Rectal smooth muscle tissue (tissue), 1 donor: ENCODE data around the gene CFAP54.

ENCODE experiments used
- H3K27ac ChIP-seq: one replicate; pipeline ENCODE4 v1.7.0; 2013; ENCODE audit warnings: low read depth, low read length, inconsistent platforms
- H3K27me3 ChIP-seq: one replicate; pipeline ENCODE4 v1.7.0; 2013; ENCODE audit warnings: low read length; ENCODE audit not compliant: control insufficient read depth, insufficient read depth
- H3K36me3 ChIP-seq: one replicate; pipeline ENCODE4 v1.7.0; 2013; ENCODE audit warnings: low read length; ENCODE audit not compliant: control insufficient read depth, insufficient read depth
- H3K4me1 ChIP-seq: one replicate; pipeline ENCODE4 v1.7.0; 2013; ENCODE audit warnings: low read length; ENCODE audit not compliant: control insufficient read depth, insufficient read depth
- H3K4me3 ChIP-seq: one replicate; pipeline ENCODE4 v1.7.0; 2013; ENCODE audit warnings: low read length
- H3K9ac ChIP-seq: one replicate; pipeline ENCODE4 v1.7.0; 2013; ENCODE audit warnings: low read length

The CFAP54 gene

DNA sequence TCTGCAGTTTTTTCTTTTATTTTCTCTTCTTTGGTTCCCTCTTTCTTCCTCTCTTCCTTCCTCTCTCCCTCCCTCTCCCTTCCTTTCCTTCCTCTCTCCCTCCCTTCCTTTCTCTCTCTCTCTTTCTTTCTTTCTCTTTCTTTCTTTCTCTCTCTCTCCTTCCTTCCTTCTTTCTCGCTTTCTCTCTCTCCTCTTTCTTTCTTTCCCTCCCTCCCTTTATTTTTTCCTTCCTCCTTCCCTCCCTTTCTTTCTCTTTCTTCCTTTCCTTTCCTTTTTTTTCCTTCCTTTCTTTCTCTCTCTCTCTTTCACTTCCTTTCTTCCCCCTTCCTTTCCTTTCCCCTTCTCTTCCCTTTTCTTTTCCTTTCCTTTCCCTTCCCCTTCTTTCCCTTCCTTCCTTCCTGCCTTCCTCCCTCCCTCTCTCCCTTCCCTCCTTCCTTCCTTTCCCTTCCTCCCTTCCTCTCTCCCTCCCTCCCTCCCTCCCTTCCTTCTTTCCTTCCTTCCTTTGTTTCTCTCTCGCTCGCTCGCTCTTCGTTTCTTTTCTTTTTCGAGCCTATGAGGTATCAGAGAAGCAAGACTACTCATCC is 13.7 kb downstream of the CFAP54 start:
- no peak overlapping the region for H3K4me3 ChIP-seq
- H3K36me3 ChIP-seq = no peaks in the 10 kb centered on the region
- H3K27ac ChIP-seq = no peak overlapping the region
- H3K27me3 ChIP-seq = no peaks in the 10 kb centered on the region
- no peak overlapping the region for H3K9ac ChIP-seq
- no peaks in the 10 kb centered on the region for H3K4me1 ChIP-seq

DNA sequence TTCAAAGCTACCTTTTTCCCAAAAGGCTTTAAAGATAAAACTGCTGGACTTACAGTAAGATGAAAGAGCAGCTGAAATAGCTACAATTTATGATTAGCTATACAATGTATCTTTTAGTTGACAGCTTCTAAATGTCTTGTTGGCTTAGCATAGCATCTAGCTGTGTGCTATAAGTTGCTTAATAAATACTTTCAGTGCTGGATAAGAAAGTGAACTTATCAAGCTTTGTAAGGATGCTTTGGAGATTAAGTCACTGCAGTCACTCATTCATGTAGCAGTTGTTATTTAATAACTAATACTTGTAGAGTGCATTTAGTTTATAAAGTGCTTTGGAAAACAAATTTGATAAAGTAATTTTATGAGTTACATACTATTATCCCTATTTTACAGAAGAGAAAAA is 14.6 kb downstream of the CFAP54 start:
- Histone ChIP-seq H3K4me1 (no peaks in the 10 kb centered on the region), H3K9ac (no peak overlapping the region), H3K4me3 (no peak overlapping the region), H3K27me3 (no peaks in the 10 kb centered on the region), H3K36me3 (no peaks in the 10 kb centered on the region), H3K27ac (no peak overlapping the region)

DNA sequence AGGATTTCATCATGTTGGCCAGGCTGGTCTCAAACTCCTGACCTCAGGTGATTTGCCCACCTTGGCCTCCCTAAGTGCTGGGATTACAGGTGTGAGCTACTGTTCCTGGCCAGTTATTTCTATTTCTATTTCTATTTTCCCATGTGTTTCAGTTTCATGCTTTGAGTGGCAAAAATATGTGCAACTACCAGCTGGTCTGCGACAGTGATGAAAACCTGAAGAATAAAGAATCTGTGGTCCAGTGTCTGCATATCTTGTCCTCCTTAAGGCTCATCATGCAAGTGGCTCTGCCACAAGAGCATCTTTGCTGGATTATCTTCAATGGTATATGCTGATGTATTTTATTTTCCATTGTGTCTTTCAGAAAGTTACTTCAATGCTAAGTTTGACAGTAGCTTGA is 17.4 kb downstream of the CFAP54 start:
- Histone ChIP-seq H3K4me1 (peaks cover 3% of the 10 kb centered on the region), H3K36me3 (no peaks in the 10 kb centered on the region), H3K4me3 (no peak overlapping the region), H3K27ac (no peak overlapping the region), H3K9ac (no peak overlapping the region), H3K27me3 (no peaks in the 10 kb centered on the region)

DNA sequence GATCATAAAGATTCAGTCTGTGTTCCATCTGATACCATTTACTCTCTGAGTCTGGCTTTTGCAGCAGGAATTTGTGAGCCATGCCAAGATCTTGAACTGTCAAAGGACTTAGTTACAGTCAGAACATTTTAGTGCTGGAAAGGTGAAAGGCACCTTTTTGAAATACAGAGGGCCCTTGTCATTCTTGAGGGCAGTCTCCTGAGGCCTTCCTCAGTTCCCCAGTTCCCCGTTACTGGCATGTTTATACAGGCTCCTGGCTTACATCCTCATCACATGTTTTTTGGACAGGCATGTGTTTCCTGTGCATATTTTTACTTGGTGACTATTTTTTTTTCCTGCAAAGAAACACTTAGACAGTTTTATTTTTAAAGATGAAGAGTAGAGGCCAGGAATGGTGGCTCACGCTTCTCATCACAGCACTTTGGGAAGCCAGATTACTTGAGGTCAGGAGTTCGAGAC is 21.0 kb downstream of the CFAP54 start:
- Histone ChIP-seq H3K27me3 (no peaks in the 10 kb centered on the region), H3K9ac (no peak overlapping the region), H3K4me3 (no peak overlapping the region), H3K4me1 (peaks cover 8% of the 10 kb centered on the region), H3K27ac (peak overlapping the region; percentile 62), H3K36me3 (no peaks in the 10 kb centered on the region)

DNA sequence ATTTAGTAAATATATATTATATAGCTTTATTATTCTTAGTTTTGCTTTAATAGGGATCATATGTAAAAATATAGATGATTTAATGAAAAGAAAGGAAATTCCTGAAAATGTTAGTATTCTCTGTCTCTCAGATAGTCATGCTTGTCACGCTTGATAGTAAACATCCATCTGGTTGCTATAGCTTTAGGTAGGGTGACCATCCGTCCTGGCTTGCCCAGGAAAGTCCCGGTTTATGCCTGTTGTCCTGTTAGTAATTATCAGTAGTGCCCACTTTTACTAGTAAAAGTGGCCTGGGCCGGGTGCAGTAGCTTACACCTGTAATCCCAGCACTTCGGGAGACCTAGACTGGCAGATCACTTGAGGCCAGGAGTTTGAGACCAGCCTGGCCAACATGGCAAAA is 23.8 kb downstream of the CFAP54 start:
- Histone ChIP-seq H3K9ac (no peak overlapping the region), H3K27ac (no peak overlapping the region), H3K27me3 (no peaks in the 10 kb centered on the region), H3K4me3 (no peak overlapping the region), H3K36me3 (no peaks in the 10 kb centered on the region), H3K4me1 (peaks cover 8% of the 10 kb centered on the region)

DNA sequence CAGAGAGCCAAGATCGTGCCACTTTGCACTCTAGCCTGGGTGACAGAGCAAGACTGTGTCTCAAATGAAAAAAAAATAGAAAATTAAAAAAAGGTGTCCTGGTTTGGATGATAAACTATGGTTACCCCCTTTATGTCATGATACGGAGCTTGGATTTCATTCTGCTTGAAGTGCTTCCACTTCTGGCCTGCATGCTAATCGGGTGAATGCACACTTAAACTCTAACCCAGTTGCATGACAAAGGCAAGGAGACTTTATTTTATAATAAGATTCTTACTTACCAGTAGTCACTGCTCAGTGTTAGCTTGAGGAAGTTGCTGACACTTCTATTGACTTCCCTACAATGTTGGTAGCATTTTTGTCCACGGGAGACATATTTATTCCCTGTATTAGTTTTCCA is 24.3 kb downstream of the CFAP54 start:
- Histone ChIP-seq H3K4me3 (no peak overlapping the region), H3K27me3 (no peaks in the 10 kb centered on the region), H3K9ac (no peak overlapping the region), H3K4me1 (peaks cover 8% of the 10 kb centered on the region), H3K27ac (peak overlapping the region; percentile 57), H3K36me3 (no peaks in the 10 kb centered on the region)

DNA sequence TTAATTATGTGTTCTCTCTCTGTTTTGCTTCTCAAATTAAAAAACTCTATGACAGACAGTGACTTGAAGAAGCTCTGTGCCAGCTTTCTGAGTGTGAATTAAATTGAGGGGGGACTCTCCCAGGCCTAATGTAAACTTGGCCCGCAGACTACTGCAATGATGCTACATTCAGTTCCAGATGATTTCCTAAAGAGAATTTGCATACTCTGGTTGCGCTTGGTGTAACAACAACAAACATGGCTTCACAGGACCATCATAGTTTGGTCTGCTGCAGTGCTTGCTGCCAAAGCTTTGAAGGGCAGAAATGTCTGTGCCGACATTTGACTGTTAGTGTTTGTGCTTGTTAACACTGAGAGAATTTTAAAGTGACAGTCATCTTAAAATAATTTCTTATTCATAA is 25.0 kb downstream of the CFAP54 start:
- H3K27ac ChIP-seq = peak overlapping the region; percentile 57
- H3K27me3 ChIP-seq = no peaks in the 10 kb centered on the region
- no peak overlapping the region for H3K4me3 ChIP-seq
- H3K4me1 ChIP-seq = peaks cover 8% of the 10 kb centered on the region
- H3K9ac ChIP-seq = no peak overlapping the region
- no peaks in the 10 kb centered on the region for H3K36me3 ChIP-seq

DNA sequence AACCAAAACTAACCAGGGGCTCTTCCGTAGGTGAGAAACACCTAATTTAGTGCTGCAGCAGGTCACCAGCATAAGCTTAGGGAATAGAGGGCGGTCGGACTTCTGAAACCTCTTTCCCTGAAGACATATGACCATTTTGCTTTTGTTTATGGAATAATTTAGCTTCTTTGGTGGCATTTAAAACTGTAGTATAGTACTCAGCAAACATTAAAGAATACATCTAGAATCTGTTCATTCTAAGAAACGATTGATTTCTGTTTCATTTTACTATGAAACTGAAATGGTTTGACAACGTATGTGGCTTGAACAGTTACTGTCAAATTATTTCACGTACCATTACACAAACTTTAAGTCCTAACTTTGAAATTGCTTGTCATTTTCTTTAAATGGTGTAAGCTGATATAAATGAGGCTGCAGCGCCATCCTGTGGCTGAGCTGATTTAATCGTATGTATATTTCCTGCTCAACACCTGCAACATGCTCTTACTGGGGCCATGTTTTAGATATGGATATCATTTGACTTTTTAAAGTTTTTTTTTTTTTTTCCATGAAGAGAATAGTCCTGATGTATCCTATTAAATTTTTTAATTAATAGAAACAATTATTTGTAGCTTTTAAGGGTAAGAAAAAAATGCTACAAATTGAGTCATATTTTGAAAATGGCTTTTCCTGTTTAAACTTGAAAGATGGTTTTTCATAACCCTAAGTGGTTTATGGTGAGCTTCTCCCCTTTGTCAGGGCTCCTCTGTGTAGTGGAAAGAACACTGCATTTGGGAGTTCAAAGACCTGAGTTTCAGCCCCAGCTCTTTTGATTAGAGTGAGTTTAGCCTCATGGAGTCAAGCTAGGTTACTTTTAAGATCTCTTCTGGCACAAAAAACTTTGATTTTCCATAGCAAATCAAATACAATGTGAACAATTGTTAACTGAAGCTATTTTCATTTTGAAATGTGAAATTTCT is 27.4 kb downstream of the CFAP54 start:
- Histone ChIP-seq H3K4me3 (no peak overlapping the region), H3K27ac (no peak overlapping the region), H3K27me3 (no peaks in the 10 kb centered on the region), H3K36me3 (no peaks in the 10 kb centered on the region), H3K9ac (no peak overlapping the region), H3K4me1 (peaks cover 5% of the 10 kb centered on the region)

DNA sequence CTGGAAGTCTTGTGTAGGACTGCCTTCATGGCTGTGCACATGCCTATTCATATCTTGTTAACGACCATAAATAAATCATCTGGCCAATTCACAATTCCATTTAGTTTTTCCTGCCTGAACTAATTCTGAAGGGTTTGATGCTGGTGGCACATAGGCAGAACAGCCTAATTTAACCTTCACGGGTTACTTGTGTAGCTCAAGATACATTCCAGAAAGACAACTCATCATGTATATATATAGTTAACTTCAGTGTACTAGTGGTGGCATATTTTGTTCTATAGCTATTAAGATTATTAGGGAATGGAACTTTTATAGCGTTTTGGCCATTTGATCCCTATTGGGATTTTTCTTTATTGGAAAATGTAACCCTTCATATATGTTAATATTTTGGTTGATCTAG is 31.4 kb downstream of the CFAP54 start:
- H3K4me1 ChIP-seq = no peaks in the 10 kb centered on the region
- no peak overlapping the region for H3K4me3 ChIP-seq
- H3K36me3 ChIP-seq = no peaks in the 10 kb centered on the region
- no peaks in the 10 kb centered on the region for H3K27me3 ChIP-seq
- no peak overlapping the region for H3K27ac ChIP-seq
- no peak overlapping the region for H3K9ac ChIP-seq

DNA sequence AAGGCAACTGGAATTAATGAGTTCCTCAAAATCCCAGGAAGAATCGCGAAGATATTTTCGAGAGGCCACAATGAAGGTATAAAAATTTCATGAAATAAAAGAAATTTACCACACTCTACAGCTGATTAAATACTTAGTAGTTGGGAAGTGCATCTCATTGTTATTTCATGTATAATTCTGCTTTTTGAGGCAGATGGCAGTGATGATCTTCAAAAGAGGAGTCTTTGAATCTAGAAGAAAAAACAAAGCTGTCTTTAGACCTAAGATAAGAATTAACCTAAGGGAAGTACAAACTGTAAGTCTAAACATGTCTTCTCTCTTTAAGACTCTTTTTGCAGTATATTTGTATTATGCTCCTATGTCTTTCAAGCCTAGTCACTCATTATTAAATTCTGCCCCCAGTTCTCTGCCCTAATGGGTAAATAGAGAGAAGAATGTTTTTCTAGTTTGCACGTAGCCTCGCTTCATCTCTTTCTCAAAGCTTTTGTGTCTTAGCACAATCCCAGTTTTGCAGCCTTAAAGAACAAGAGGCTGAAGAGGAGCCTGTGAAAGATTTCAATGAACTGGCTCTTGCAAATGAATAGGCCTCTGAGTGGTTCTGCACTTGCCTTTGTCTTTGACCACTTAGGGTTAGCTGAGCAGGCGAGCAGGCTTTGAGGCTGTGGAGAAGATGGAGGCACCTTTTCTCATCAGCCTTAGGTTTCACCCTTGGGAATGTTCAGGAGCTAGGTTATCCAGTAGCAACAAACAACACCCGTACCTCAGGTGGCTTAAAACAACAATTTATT is 32.7 kb downstream of the CFAP54 start:
- no peaks in the 10 kb centered on the region for H3K4me1 ChIP-seq
- H3K36me3 ChIP-seq = no peaks in the 10 kb centered on the region
- no peak overlapping the region for H3K4me3 ChIP-seq
- no peak overlapping the region for H3K27ac ChIP-seq
- H3K9ac ChIP-seq = no peak overlapping the region
- no peaks in the 10 kb centered on the region for H3K27me3 ChIP-seq

DNA sequence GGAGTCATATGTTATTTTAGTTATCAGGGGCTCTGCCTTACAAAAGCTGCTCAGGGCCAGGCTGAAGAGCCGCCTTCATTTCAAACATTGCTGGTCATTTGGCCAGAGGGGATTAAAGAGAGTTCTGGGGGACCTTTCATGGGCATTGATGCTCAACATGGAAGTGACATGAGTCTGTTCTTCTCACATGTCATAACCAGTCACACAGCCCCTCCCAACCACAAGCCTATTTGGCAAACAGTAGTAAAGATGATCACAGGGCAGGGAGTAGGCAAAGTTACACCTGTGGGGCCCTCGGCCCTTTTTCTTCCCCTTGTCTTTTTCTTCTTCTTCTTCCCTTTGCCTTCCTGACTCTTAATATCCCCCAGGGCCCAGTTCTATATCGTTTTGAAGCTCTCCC is 33.3 kb downstream of the CFAP54 start:
- Histone ChIP-seq H3K4me1 (no peaks in the 10 kb centered on the region), H3K36me3 (no peaks in the 10 kb centered on the region), H3K27ac (no peak overlapping the region), H3K4me3 (no peak overlapping the region), H3K9ac (no peak overlapping the region), H3K27me3 (no peaks in the 10 kb centered on the region)

DNA sequence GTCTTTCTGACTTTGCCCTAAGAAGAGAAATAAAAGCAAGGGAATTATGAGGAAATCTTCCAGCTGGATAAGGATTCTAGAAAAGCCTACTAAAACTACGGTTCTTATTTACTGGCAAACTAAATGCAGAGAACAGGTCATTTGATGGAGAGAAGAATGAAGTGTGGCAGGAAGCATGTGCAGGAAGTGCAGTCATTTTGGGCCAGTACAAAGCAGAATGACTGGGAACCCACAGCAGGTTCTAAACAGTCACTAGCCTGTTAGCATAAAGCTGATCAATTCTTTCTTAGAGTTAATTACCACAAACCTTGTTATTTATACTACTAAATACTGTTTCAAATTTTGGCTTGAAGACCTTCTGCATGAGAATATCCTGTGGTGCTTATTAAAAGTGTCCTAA is 36.7 kb downstream of the CFAP54 start:
- no peak overlapping the region for H3K27ac ChIP-seq
- no peaks in the 10 kb centered on the region for H3K4me1 ChIP-seq
- no peak overlapping the region for H3K4me3 ChIP-seq
- H3K27me3 ChIP-seq = no peaks in the 10 kb centered on the region
- H3K9ac ChIP-seq = no peak overlapping the region
- no peaks in the 10 kb centered on the region for H3K36me3 ChIP-seq
